HCT116 (cell line): ENCODE results near the gene PPP6R3.

ENCODE experiments used
- EZH2 ChIP-seq: fragments of 200-600 bp; sonication (generic); IDR thresholded peaks from 2 replicates; pipeline ENCODE4 v1.6.1; 2017; ENCODE audit warnings: antibody characterized with exemption, mixed run types
- POLR2A ChIP-seq: IDR thresholded peaks from 2 replicates; pipeline ENCODE4 v1.7.0; 2011; ENCODE audit warnings: borderline replicate concordance; ENCODE audit not compliant: insufficient read depth, insufficient read length; ENCODE audit errors: extremely low read depth
- POLR2AphosphoS5 ChIP-seq: IDR thresholded peaks from 2 replicates; pipeline ENCODE4 v1.6.1; 2011; ENCODE audit warnings: mild to moderate bottlenecking, low read depth, low read length, moderate library complexity
- RAD21 ChIP-seq: IDR thresholded peaks from 2 replicates; pipeline ENCODE4 v1.6.1; 2012; ENCODE audit warnings: low read depth, mild to moderate bottlenecking
- REST ChIP-seq: IDR thresholded peaks from 2 replicates; pipeline ENCODE4 v1.6.1; 2012; ENCODE audit warnings: low read depth
- SRF ChIP-seq: IDR thresholded peaks from 2 replicates; pipeline ENCODE4 v1.6.1; 2012; ENCODE audit warnings: low read depth
- TCF7L2 ChIP-seq: IDR thresholded peaks from 2 replicates; pipeline ENCODE4 v1.7.0; 2011; ENCODE audit warnings: borderline replicate concordance, inconsistent platforms; ENCODE audit not compliant: insufficient read depth, insufficient read length; ENCODE audit errors: extremely low read depth
- YY1 ChIP-seq: IDR thresholded peaks from 2 replicates; pipeline ENCODE4 v1.6.1; 2011; ENCODE audit warnings: low read length, low read depth, moderate library complexity, mild to moderate bottlenecking; ENCODE audit not compliant: insufficient replicate concordance; ENCODE audit errors: extremely low read depth
- ZFX ChIP-seq: fragments of 450-650 bp; IDR thresholded peaks from 2 replicates; pipeline ENCODE4 v1.6.1; 2017
- TF ChIP-seq, protein P1 (sequence below), 3 experiments: fragments of 200-600 bp in 1 of 3; sonication (generic) in 1 of 3; IDR thresholded peaks in 2 of 3; conservative IDR thresholded peaks in 1 of 3; 2 replicates each; pipeline ENCODE4 v1.5.1; 2012 to 2017; ENCODE audit warnings: low read depth in 2 of 3, low read length in 2 of 3, antibody characterized with exemption in 1 of 3, borderline replicate concordance in 1 of 3, control low read depth in 1 of 3, mild to moderate bottlenecking in 1 of 3, mixed read lengths in 1 of 3, mixed run types in 1 of 3, moderate library complexity in 1 of 3; ENCODE audit not compliant: insufficient read depth in 1 of 3
- TF ChIP-seq, protein P2 (sequence below): IDR thresholded peaks from 2 replicates; pipeline ENCODE4 v1.6.1; 2011; ENCODE audit warnings: mild to moderate bottlenecking, low read length, moderate library complexity; ENCODE audit not compliant: insufficient replicate concordance; ENCODE audit errors: extremely low read depth

DNA sequence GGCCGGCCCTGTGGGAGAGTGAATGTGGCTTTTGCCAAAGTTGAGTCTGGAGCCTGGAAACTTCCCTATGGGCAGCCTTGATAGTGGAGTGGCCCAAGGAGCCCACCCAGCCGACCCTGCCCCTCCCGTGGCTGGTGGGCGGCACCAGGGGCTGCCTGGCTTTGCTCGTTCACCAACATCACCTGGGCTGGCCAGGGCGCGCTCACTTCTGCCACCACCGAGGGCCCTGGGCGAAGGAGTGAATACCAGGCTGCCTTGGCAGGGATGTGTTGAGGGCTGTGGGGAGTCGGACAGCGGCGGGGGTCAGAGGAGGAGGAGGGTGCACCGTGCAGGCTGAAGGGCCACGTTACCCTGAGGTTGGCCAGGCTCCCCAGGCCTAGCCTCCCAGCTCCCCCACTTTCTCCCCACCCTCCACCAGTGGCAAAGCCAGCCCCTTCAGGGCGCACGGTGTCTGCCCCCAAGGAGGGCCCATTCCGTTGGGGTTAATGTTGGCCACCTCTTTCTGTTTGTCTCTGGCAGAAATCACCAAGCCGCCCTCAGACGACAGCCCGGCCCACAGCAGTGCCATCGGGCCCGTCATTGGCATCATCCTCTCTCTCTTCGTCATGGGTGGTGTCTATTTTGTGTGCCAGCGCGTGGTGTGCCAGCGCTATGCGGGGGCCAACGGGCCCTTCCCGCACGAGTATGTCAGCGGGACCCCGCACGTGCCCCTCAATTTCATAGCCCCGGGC lies 22.5 kb upstream of the PPP6R3 start:
- TF ChIP-seq POLR2AphosphoS5 (no peak), POLR2A (no peak), EZH2 (no peak), ZFX (no peak), REST (no peak), TCF7L2 (no peak), RAD21 (no peak), SRF (no peak), YY1 (no peak)
- TF ChIP-seq, protein P1, sequence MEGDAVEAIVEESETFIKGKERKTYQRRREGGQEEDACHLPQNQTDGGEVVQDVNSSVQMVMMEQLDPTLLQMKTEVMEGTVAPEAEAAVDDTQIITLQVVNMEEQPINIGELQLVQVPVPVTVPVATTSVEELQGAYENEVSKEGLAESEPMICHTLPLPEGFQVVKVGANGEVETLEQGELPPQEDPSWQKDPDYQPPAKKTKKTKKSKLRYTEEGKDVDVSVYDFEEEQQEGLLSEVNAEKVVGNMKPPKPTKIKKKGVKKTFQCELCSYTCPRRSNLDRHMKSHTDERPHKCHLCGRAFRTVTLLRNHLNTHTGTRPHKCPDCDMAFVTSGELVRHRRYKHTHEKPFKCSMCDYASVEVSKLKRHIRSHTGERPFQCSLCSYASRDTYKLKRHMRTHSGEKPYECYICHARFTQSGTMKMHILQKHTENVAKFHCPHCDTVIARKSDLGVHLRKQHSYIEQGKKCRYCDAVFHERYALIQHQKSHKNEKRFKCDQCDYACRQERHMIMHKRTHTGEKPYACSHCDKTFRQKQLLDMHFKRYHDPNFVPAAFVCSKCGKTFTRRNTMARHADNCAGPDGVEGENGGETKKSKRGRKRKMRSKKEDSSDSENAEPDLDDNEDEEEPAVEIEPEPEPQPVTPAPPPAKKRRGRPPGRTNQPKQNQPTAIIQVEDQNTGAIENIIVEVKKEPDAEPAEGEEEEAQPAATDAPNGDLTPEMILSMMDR (IDR thresholded peaks at IDR 0.05 in 2 of 3, conservative IDR thresholded peaks at IDR 0.05 in 1 of 3; ENCODE audit: borderline replicate concordance in 1 of 3, insufficient read depth in 1 of 3, low read depth in 2 of 3, low read length in 2 of 3) = no peak
- TF ChIP-seq, protein P2, sequence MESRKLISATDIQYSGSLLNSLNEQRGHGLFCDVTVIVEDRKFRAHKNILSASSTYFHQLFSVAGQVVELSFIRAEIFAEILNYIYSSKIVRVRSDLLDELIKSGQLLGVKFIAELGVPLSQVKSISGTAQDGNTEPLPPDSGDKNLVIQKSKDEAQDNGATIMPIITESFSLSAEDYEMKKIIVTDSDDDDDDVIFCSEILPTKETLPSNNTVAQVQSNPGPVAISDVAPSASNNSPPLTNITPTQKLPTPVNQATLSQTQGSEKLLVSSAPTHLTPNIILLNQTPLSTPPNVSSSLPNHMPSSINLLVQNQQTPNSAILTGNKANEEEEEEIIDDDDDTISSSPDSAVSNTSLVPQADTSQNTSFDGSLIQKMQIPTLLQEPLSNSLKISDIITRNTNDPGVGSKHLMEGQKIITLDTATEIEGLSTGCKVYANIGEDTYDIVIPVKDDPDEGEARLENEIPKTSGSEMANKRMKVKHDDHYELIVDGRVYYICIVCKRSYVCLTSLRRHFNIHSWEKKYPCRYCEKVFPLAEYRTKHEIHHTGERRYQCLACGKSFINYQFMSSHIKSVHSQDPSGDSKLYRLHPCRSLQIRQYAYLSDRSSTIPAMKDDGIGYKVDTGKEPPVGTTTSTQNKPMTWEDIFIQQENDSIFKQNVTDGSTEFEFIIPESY = no peak
